GM12878 (cell line): ENCODE results near the gene ATP13A2. TPM values are rescaled to one million over a fixed set of nuclear protein-coding genes. Genes with fewer than 3 reads are reported as not detected.

Experiments
- BMI1 ChIP-seq: fragments of 450-650 bp; IDR thresholded peaks from 2 replicates; pipeline ENCODE4 v1.6.1; 2016; ENCODE audit warnings: mild to moderate bottlenecking, moderate library complexity, borderline replicate concordance
- CHD4 ChIP-seq: fragments of 200-600 bp; sonication (generic); IDR thresholded peaks from 2 replicates; pipeline ENCODE4 v1.6.1; 2016; ENCODE audit warnings: mild to moderate bottlenecking
- CREB1 ChIP-seq: IDR thresholded peaks from 2 replicates; pipeline ENCODE4 v1.6.1; 2012; ENCODE audit warnings: low read depth, mild to moderate bottlenecking, inconsistent platforms
- CREM ChIP-seq: IDR thresholded peaks from 2 replicates; pipeline ENCODE4 v1.6.1; 2014; ENCODE audit warnings: antibody characterized with exemption, low read depth
- ETV6 ChIP-seq, 2 experiments: fragments of 450-650 bp in 1 of 2; IDR thresholded peaks in 1 of 2; conservative IDR thresholded peaks in 1 of 2; 2 replicates each; pipeline ENCODE4 v1.6.1; 2014; ENCODE audit warnings: antibody characterized with exemption in 1 of 2, borderline replicate concordance in 1 of 2, low read depth in 1 of 2, mild to moderate bottlenecking in 1 of 2, moderate library complexity in 1 of 2
- HDAC6 ChIP-seq: fragments of 200-600 bp; sonication (generic); IDR thresholded peaks from one replicate; pipeline ENCODE4 v1.8.0; 2017; ENCODE audit warnings: antibody characterized with exemption; ENCODE audit not compliant: unreplicated experiment
- IRF3 ChIP-seq: fragments of 450-650 bp; IDR thresholded peaks from 2 replicates; pipeline ENCODE4 v1.6.1; 2014; ENCODE audit warnings: mild to moderate bottlenecking
- MXI1 ChIP-seq: fragments of 150-350 bp; IDR thresholded peaks from 2 replicates; pipeline ENCODE4 v1.6.1; 2011; ENCODE audit warnings: low read depth, mild to moderate bottlenecking, inconsistent platforms, low read length, improper control_type of control experiment
- NFIC ChIP-seq: IDR thresholded peaks from 2 replicates; pipeline ENCODE4 v1.6.1; 2012; ENCODE audit warnings: low read depth, mild to moderate bottlenecking, inconsistent platforms, low read length, moderate library complexity
- NR2C1 ChIP-seq: fragments of 450-650 bp; IDR thresholded peaks from 2 replicates; pipeline ENCODE4 v1.6.1; 2017; ENCODE audit warnings: antibody characterized with exemption, mild to moderate bottlenecking, moderate library complexity
- PBX3 ChIP-seq: IDR thresholded peaks from 2 replicates; pipeline ENCODE4 v1.6.1; 2011; ENCODE audit warnings: mild to moderate bottlenecking, low read depth, low read length, moderate library complexity; ENCODE audit not compliant: insufficient replicate concordance
- PML ChIP-seq: IDR thresholded peaks from 2 replicates; pipeline ENCODE4 v1.6.1; 2012; ENCODE audit warnings: low read length, inconsistent platforms
- RBBP5 ChIP-seq: fragments of 200-600 bp; sonication (generic); conservative IDR thresholded peaks from 2 replicates; pipeline ENCODE4 v1.6.1; 2016
- RCOR1 ChIP-seq: conservative IDR thresholded peaks from 2 replicates; pipeline ENCODE4 v1.6.1; 2012; ENCODE audit warnings: low read depth, low read length, improper control_type of control experiment
- SIN3A ChIP-seq: IDR thresholded peaks from 2 replicates; pipeline ENCODE4 v1.6.1; 2012; ENCODE audit warnings: low read depth, low read length, improper control_type of control experiment
- SIX5 ChIP-seq: IDR thresholded peaks from 2 replicates; pipeline ENCODE4 v1.6.1; 2011; ENCODE audit warnings: mild to moderate bottlenecking, low read depth, low read length, moderate library complexity; ENCODE audit not compliant: severe bottlenecking
- SPI1 ChIP-seq: IDR thresholded peaks from 2 replicates; pipeline ENCODE4 v1.6.1; 2011; ENCODE audit warnings: low read depth, mild to moderate bottlenecking, low read length, moderate library complexity, borderline replicate concordance; ENCODE audit not compliant: insufficient read depth
- SRF ChIP-seq, 2 experiments: IDR thresholded peaks; 2 replicates each; pipeline ENCODE4 v1.6.1; 2011; ENCODE audit warnings: low read depth in 2 of 2, low read length in 2 of 2, mild to moderate bottlenecking in 1 of 2, moderate library complexity in 1 of 2
- TBL1XR1 ChIP-seq: IDR thresholded peaks from 2 replicates; pipeline ENCODE4 v1.6.1; 2012; ENCODE audit warnings: low read depth, low read length, improper control_type of control experiment
- YBX1 ChIP-seq: fragments of 450-650 bp; IDR thresholded peaks from 2 replicates; pipeline ENCODE4 v1.6.1; 2016; ENCODE audit warnings: antibody characterized with exemption
- ZNF217 ChIP-seq: fragments of 450-650 bp; IDR thresholded peaks from 2 replicates; pipeline ENCODE4 v1.6.1; 2017; ENCODE audit warnings: antibody characterized with exemption, mild to moderate bottlenecking
- polyA plus RNA-seq, 11 experiments: library from polyadenylated mRNA; depleted of rRNA in 4 of 11; unstranded in 6 of 11; stranded (reverse) in 5 of 11; fragments of >200 nt; fragmentation: Nextera tagmentation in 4 of 11; fragmentation: Illumina TruSeq in 1 of 11; extraction: Ambion mirVana in 4 of 11; extraction: Trizol in 1 of 11; gene quantifications; 1 replicate in 1 of 11; 2 replicates in 10 of 11; pipeline versions ENCODE4 v1.2.1 to v1.2.3, GENCODE V29; 2011 to 2016; ENCODE audit warnings: inconsistent platforms in 2 of 11, missing spikeins in 2 of 11, low read depth in 1 of 11
- total RNA-seq, 4 experiments: library from RNA; depleted of rRNA in 3 of 4; stranded (reverse); fragments of >200 nt in 3 of 4; fragmentation: Illumina TruSeq in 1 of 4; extraction: Trizol in 1 of 4; gene quantifications; 2 replicates each; pipeline versions ENCODE4 v1.2.1 to v1.2.3, GENCODE V29; 2013 to 2021
- TF ChIP-seq, protein P1 (sequence below): fragments of 450-650 bp; formaldehyde crosslinking; IDR thresholded peaks from 2 replicates; pipeline ENCODE4 v1.4.0; 2022; ENCODE audit warnings: mild to moderate bottlenecking, moderate library complexity
- TF ChIP-seq, protein P2 (sequence below): IDR thresholded peaks from 2 replicates; pipeline ENCODE4 v1.6.1; 2011; ENCODE audit warnings: low read depth, mild to moderate bottlenecking, low read length, moderate library complexity, borderline replicate concordance; ENCODE audit errors: extremely low read depth

Gene ATP13A2
- total and polyA plus RNA-seq, 10 of the 15 experiments (the other 5 are each of a cell fraction or from before 2014, with no cell fraction given), result 0.24 to 30.5 (median 8.0) TPM

DNA sequence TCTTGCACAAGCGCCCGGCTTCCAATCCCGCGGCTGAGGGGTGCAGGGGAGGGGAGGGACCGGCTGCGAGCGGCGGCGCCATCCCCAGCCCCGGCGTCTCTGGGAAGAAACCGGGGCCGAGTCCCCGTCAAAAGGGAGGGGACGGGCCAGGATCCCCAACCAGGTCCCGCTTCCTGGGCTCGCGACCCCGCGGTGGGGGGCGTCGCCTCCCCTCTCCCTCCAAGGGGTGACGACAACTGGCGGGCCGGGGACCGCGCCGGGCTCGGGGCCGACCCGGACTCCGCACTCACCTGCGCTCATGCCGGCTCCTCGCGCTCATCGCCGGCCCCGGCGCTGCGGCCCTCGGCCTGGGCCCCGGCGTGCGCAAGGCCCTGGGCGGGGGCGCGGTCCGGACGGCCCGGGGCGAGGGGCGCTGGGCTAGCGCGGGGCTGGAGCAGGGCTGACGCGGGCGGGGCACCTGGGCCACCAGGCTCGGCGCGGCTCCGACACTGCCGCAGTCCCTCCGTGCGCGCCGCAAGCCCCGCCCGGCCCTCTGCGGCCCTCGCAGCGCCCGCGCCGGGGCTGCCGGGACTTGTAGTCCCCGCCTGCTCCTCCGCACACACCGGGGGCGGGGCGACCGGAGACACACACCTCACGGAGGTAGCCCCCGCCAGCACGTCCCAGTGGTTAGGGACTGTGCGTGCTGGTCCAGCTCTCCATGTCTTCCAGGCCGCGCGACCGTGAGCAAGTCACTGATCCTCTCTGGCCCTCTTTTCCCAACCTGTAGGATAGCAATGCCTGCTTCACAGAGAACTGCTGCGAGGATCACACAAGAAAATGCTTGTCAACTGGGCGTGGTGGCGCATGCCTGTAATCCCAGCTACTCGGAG is at the start of gene ATP13A2 (continued):
- TF ChIP-seq RBBP5 (no peak), ZNF217 (0 out of 2 replicates have a peak, but pooled peaks have one; percentile 72), SPI1 (no peak), NFIC (no peak), CHD4 (no peak), SIN3A (no peak; the same call in 1 of the 2 replicates), CREM (peak; percentile 33; the same call in 1 of the 2 replicates), NR2C1 (peak; percentile 60), PBX3 (no peak), TBL1XR1 (no peak), MXI1 (no peak), ETV6 (conservative IDR thresholded peaks at IDR 0.05 in 1 of 2, IDR thresholded peaks at IDR 0.05 in 1 of 2; ENCODE audit: borderline replicate concordance in 1 of 2, low read depth in 1 of 2) (no peak), YBX1 (no peak), CREB1 (peak; percentile 65; the same call in 1 of the 2 replicates), PML (no peak), IRF3 (no peak), HDAC6 (no peak), BMI1 (no peak), RCOR1 (no peak), SRF (IDR thresholded peaks at IDR 0.05; ENCODE audit: low read depth in 2 of 2, low read length in 2 of 2) (no peak), SIX5 (peak; percentile 87)
- TF ChIP-seq, protein P1, sequence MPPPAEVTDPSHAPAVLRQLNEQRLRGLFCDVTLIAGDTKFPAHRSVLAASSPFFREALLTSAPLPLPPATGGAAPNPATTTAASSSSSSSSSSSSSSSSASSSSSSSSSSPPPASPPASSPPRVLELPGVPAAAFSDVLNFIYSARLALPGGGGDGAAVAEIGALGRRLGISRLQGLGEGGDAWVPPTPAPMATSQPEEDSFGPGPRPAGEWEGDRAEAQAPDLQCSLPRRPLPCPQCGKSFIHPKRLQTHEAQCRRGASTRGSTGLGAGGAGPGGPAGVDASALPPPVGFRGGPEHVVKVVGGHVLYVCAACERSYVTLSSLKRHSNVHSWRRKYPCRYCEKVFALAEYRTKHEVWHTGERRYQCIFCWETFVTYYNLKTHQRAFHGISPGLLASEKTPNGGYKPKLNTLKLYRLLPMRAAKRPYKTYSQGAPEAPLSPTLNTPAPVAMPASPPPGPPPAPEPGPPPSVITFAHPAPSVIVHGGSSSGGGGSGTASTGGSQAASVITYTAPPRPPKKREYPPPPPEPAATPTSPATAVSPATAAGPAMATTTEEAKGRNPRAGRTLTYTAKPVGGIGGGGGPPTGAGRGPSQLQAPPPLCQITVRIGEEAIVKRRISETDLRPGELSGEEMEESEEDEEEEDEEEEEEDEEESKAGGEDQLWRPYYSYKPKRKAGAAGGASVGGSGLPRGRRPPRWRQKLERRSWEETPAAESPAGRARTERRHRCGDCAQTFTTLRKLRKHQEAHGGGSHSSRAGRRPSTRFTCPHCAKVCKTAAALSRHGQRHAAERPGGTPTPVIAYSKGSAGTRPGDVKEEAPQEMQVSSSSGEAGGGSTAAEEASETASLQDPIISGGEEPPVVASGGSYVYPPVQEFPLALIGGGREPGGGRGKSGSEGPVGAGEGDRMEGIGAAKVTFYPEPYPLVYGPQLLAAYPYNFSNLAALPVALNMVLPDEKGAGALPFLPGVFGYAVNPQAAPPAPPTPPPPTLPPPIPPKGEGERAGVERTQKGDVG (CRISPR knock-in tag), result no peak
- TF ChIP-seq, protein P2, sequence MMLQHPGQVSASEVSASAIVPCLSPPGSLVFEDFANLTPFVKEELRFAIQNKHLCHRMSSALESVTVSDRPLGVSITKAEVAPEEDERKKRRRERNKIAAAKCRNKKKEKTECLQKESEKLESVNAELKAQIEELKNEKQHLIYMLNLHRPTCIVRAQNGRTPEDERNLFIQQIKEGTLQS, result no peak
